ENCODE data around the gene SEMA3C. TPM values are rescaled to one million over a fixed set of nuclear protein-coding genes. Genes with fewer than 3 reads are reported as not detected.

The SEMA3C gene
- total RNA-seq, 1 donor from 2014 or later: 91.3 TPM

- Mint-ChIP-seq H3K27me3 (ENCODE audit: unreplicated experiment) (no peaks in the 10 kb centered on the region), H3K4me1 (ENCODE audit: low read depth, unreplicated experiment) (peaks cover 6% of the 10 kb centered on the region), H3K4me3 (ENCODE audit: unreplicated experiment) (no peak overlapping the region), H3K27ac (ENCODE audit: unreplicated experiment) (no peak overlapping the region), H3K36me3 (ENCODE audit: unreplicated experiment) (no peaks in the 10 kb centered on the region), H3K9me3 (ENCODE audit: unreplicated experiment) (no peaks in the 10 kb centered on the region)
- DNase-seq: no peak
- TF ChIP-seq, protein P1, sequence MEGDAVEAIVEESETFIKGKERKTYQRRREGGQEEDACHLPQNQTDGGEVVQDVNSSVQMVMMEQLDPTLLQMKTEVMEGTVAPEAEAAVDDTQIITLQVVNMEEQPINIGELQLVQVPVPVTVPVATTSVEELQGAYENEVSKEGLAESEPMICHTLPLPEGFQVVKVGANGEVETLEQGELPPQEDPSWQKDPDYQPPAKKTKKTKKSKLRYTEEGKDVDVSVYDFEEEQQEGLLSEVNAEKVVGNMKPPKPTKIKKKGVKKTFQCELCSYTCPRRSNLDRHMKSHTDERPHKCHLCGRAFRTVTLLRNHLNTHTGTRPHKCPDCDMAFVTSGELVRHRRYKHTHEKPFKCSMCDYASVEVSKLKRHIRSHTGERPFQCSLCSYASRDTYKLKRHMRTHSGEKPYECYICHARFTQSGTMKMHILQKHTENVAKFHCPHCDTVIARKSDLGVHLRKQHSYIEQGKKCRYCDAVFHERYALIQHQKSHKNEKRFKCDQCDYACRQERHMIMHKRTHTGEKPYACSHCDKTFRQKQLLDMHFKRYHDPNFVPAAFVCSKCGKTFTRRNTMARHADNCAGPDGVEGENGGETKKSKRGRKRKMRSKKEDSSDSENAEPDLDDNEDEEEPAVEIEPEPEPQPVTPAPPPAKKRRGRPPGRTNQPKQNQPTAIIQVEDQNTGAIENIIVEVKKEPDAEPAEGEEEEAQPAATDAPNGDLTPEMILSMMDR (IDR thresholded peaks at IDR 0.05; ENCODE audit: partially characterized antibody, unreplicated experiment): no peak
These were observed 28.0 kb upstream of the SEMA3C start for GRCh38 chr7:80946858-80947257.

DNA sequence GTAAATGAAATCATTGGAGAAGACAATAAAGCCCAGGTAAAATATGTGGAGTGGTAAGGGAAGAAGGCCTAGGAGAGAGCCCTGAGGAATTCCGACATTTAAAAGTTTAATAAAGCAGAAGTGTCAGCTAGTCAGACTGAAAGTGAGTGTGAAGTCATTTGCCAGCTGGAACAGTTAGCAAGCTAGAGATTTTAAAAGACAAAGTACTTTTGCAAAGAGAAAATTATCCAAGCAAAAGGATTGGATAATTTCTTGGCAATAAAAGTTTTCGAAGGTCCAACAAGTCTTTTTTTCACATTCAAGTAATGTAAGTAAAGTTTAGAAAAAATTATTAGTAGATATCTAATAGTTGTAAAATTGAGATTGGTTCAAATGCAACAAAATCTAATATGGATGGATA is 27.1 kb upstream of the SEMA3C start:
- peaks cover 11% of the 10 kb centered on the region for H3K4me1 Mint-ChIP-seq (ENCODE audit: low read depth, unreplicated experiment)
- TF ChIP-seq, protein P1 (IDR thresholded peaks at IDR 0.05; ENCODE audit: partially characterized antibody, unreplicated experiment): no peak
- H3K27ac Mint-ChIP-seq (ENCODE audit: unreplicated experiment): no peak overlapping the region
- H3K36me3 Mint-ChIP-seq (ENCODE audit: unreplicated experiment): no peaks in the 10 kb centered on the region
- no peaks in the 10 kb centered on the region for H3K27me3 Mint-ChIP-seq (ENCODE audit: unreplicated experiment)
- DNase-seq: no peak
- no peak overlapping the region for H3K4me3 Mint-ChIP-seq (ENCODE audit: unreplicated experiment)
- no peaks in the 10 kb centered on the region for H3K9me3 Mint-ChIP-seq (ENCODE audit: unreplicated experiment)

GRCh38 chr7:80943342-80943741 is 24.5 kb upstream of the SEMA3C start:
- H3K27ac Mint-ChIP-seq (ENCODE audit: unreplicated experiment): no peak overlapping the region
- peaks cover 24% of the 10 kb centered on the region for H3K4me1 Mint-ChIP-seq (ENCODE audit: low read depth, unreplicated experiment)
- no peaks in the 10 kb centered on the region for H3K27me3 Mint-ChIP-seq (ENCODE audit: unreplicated experiment)
- no peak for DNase-seq
- TF ChIP-seq, protein P1 (IDR thresholded peaks at IDR 0.05; ENCODE audit: partially characterized antibody, unreplicated experiment): no peak
- H3K9me3 Mint-ChIP-seq (ENCODE audit: unreplicated experiment): no peaks in the 10 kb centered on the region
- H3K4me3 Mint-ChIP-seq (ENCODE audit: unreplicated experiment): no peak overlapping the region
- H3K36me3 Mint-ChIP-seq (ENCODE audit: unreplicated experiment): no peaks in the 10 kb centered on the region

GRCh38 chr7:80942261-80943041 is 23.6 kb upstream of the SEMA3C start:
- TF ChIP-seq, protein P1 (IDR thresholded peaks at IDR 0.05; ENCODE audit: partially characterized antibody, unreplicated experiment): no peak
- no peaks in the 10 kb centered on the region for H3K36me3 Mint-ChIP-seq (ENCODE audit: unreplicated experiment)
- peak; percentile 25 for DNase-seq
- no peak overlapping the region for H3K27ac Mint-ChIP-seq (ENCODE audit: unreplicated experiment)
- no peaks in the 10 kb centered on the region for H3K27me3 Mint-ChIP-seq (ENCODE audit: unreplicated experiment)
- no peak overlapping the region for H3K4me3 Mint-ChIP-seq (ENCODE audit: unreplicated experiment)
- no peaks in the 10 kb centered on the region for H3K9me3 Mint-ChIP-seq (ENCODE audit: unreplicated experiment)
- peaks cover 24% of the 10 kb centered on the region for H3K4me1 Mint-ChIP-seq (ENCODE audit: low read depth, unreplicated experiment)

DNA sequence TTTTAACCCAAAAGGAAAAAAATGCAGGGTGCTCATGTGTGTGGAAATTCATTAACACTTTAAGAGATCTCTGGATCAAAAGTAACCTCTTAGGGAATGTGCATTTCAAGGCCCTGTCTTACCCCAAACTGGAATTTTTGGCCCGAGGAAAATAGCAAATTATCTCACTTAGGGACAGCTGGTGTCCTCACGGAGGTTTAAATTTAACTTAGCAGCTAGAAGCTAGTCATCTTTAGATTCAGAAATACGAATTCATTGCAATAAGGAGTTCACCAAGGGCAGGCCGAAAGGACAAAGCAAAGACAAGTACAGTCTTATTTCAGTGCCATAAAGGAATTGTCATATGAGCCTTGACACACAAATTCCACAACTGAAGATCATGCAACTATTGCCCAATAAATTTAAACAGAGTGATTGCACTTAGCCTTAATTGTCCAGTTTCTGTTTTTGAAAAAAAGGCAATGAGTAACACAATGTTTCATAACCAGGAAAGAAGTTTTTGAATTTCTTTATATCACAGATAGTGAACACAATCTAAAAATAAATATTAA is 22.4 kb upstream of the SEMA3C start:
- no peak overlapping the region for H3K27ac Mint-ChIP-seq (ENCODE audit: unreplicated experiment)

More for the DNA sequence above, 22.4 kb upstream of the SEMA3C start:
- no peak for DNase-seq
- Mint-ChIP-seq H3K36me3 (ENCODE audit: unreplicated experiment) (no peaks in the 10 kb centered on the region), H3K4me1 (ENCODE audit: low read depth, unreplicated experiment) (peaks cover 26% of the 10 kb centered on the region), H3K9me3 (ENCODE audit: unreplicated experiment) (peaks cover under 1% of the 10 kb centered on the region), H3K27me3 (ENCODE audit: unreplicated experiment) (peaks cover 2% of the 10 kb centered on the region), H3K4me3 (ENCODE audit: unreplicated experiment) (no peak overlapping the region)
- TF ChIP-seq, protein P1 (IDR thresholded peaks at IDR 0.05; ENCODE audit: partially characterized antibody, unreplicated experiment): no peak

All from glutamatergic neuron (in vitro differentiated cells).